Amniotic epithelial cell (primary cell): ENCODE data around the gene A3GALT2.

Source experiments
- DNase-seq: peaks from one replicate; pipeline ENCODE4 v3.0.0-alpha.2; 2010; ENCODE audit warnings: low read depth

The A3GALT2 gene

GRCh38 chr1:33350611-33351280 lies 29.8 kb upstream of the A3GALT2 start:
- DNase-seq, result peak; percentile 62

DNA sequence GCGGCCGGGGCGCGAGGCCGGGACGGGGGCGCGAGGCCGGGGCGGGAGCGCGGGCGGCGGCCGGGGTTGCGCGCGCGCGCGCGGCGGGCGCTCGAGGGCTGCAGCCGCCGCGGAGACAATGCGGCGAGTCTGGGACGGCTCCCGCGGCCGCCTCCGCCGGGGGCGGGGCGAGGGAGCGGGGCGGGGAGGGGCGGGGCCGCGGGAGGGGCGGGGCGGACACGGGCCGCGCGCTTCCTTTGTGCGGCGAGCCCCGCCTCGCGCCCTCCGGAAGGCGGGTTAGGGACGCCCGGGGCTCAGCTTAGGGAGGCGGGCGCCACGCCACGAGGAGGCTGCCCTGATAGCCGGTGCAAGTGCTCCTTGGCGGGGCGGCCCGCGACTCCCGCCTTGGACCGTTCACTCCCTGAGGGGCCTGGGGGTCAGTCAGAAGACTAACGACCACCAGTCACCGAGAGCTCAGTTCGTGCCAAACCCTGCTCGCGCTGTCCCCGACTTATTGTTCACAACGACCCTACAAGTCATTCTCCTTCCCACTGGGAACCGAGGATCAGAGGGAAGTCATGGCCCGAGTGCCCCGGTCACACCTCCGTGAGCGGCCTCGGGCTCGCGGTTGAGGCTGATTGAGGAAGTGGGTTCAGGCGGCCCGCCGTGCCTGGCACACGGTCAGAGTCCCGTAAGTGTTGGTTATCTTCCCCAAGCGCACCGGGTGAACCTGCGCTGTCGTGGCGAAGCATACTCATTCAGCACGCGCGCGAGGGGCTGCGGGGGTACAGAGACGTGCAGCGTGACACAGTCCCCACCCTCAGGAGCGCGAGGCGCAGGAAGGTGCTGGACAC lies 29.1 kb upstream of the A3GALT2 start:
- peak; percentile 68 for DNase-seq

GRCh38 chr1:33349081-33349759 lies 28.3 kb upstream of the A3GALT2 start:
- peak; percentile 58 for DNase-seq

DNA sequence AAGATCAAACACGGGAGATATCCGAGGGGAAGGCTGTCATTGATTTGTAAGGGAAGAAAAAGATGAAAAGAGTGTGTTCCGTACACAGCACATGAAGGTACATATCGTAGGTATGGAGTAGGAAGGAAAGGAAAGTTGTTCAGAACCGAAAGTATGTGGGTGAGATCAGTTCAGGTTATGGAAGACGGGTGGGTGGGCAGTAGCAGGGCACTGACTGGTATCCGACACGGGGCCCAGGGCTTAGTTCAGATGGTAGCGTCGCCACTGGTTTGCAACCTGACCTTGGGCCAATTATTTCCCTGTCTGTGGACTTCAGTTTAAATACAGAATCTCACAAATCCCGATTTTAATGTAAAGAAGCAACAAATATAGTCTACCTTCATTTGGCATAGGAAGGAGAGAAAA lies 27.8 kb upstream of the A3GALT2 start:
- peak; percentile 32 for DNase-seq

GRCh38 chr1:33348194-33348593 lies 27.3 kb upstream of the A3GALT2 start:
- DNase-seq, result peak; percentile 63

DNA sequence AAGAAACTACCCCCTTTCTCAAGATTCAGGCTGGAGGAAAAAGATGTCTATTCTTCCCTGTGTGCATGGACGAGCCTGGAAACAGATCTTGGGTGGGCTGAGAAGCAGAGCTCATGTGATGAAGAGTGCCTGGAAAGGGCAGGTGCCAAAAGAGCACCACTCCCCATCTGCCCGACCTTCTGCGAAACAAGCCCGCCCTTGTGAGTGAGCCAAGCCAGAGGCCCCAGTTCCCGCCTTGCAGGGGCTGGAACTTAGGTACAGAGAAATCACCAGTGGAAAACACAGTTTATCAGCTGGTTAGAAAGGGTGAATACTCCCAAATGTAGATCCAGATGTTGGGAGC lies 26.7 kb upstream of the A3GALT2 start:
- DNase-seq, result peak; percentile 65

DNA sequence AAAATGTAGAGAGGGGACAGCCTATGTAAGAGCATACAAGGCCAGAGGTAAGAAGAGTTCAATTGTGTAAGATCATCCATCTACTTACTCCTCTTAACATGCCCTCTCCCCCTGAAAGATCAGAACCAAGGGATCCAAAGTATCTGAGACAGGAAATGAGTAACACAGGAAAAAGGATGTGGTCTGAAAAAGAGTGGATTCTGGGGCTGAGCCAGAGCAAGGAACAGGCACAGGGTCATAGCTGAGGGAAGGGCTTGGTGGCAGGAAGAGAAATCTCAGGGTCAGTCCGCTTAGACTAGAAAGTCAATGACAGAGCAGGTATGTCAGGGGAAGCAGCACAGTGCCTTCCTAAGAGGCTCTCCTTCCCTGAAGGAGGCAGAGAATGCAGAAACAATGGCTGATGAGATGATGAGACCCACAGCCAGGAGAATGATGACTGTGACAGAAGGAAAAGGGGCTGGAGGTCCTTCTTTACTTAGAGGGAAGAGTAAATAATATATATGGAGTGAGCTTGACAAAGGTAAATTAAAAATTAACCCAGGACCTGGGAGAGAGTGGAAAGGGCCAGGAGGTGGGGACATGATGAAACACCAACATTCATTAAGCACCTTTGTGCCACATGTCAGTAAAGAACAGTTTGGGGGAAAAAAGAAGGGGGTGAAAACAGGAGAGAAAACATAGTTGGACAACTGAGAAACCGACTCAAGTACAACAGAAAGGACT lies 26.2 kb upstream of the A3GALT2 start:
- DNase-seq, result peak; percentile 95

GRCh38 chr1:33346533-33346926 lies 25.6 kb upstream of the A3GALT2 start:
- no peak for DNase-seq

DNA sequence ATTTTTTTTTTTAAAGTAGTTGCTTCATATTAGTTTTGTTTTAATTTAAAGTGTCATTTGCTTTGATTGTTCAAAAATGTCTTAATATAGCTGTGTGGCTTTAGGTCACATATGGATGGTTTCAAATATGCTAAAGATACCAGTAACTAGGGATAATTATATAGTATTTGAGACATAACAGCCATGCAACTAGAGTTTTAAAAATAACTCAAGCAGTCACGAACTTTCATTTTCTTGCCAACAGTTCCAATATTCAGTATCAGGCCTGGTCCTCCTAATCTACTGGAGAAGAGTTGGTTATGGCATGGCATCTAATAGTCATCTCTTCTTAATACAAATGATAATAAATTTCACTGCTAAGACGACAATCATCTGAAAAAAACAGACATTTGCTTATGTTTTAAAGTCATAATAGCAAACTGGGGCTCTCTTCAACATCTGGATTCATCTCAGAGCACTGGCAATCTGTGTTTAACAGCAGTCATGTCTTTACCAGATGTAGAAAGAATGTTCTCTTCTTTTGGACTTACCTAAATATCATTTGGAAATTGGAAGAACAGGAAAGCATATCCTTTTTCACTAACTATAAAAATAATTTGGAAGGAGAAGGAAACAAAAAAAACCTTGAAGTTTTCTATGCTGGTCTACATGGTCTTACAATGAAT lies 24.1 kb upstream of the A3GALT2 start:
- DNase-seq, result peak; percentile 7

GRCh38 chr1:33343539-33343938 lies 22.6 kb upstream of the A3GALT2 start:
- peak; percentile 90 for DNase-seq

DNA sequence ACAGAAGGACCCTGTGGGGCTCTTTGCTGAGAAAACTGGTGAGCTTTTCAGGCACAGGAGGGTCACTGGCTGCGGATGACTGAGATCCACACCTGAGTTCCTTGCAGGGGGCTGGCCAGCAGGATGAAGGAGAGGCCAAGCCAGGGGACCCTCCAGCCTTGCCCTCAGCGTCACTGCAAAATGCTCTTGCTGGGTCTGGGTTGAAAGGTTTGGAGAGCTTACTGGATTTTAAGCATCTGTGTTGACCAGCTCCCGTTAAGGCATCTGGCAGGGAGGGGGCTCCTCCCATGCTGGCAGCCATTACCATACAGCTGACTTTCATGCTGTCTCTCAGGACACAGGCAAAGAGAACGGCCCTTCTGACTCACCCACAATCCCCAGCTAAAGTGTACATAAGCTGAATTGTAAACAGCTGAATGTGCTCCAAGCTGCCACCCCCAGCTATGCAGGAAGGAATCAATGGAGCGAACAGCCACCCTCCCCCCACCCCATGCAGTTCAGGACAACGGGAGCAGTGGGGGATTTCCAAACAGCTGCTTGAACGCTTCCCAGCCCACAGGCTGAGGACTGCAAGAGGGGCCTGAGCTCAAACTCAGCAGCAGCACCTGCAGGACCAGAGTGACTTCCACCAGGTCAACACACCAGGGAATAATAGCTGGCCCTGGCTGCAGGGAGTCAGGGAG lies 21.3 kb upstream of the A3GALT2 start:
- DNase-seq, result peak; percentile 97

GRCh38 chr1:33341190-33341589 lies 20.3 kb upstream of the A3GALT2 start:
- DNase-seq, result peak; percentile 37

DNA sequence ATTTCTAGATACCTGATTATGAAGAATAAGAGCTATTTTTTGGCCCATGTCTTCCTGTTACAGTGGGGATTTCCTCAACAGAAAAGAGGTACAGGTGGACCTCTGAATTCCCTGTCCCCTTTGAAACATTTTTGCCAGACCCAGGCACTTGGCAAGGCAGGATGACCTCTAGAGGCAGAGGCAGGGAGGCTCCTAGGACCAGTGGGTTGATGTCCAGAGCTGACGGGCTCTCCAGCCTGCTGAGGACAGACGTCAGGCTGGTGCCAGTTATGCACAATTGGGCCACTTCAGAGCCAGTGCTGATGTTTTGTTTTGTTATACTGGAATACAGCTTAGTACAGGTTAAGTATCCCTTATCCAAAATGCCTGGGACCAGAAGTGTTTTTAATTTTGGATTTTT lies 18.5 kb upstream of the A3GALT2 start:
- peak; percentile 26 for DNase-seq

GRCh38 chr1:33338440-33339211 lies 17.7 kb upstream of the A3GALT2 start:
- peak; percentile 100 for DNase-seq

- DNase-seq, result peak; percentile 77
Measured at GRCh38 chr1:33338048-33338439, 17.1 kb upstream of the A3GALT2 start.

DNA sequence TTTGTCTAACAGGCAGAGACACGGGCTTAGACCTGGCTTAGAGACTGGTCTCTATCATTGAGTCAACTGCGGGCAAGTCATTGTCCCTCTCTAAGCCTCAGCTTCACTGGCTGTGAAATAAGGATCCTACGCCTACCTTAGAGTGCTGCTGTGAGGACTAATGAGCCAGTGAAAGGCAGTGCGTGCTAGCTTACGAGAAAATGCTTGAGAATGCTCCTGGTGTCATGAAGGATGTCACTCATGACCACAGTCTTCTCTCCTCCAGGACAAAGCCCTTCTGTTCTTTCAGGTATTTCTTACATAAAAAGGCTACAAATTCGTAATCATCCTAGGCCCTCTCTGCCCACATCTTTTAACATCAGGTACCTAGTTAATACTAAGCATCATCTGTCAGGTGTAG lies 16.5 kb upstream of the A3GALT2 start:
- peak; percentile 4 for DNase-seq

- DNase-seq, result no peak
Measured at GRCh38 chr1:33336580-33336979, 15.7 kb upstream of the A3GALT2 start.

DNA sequence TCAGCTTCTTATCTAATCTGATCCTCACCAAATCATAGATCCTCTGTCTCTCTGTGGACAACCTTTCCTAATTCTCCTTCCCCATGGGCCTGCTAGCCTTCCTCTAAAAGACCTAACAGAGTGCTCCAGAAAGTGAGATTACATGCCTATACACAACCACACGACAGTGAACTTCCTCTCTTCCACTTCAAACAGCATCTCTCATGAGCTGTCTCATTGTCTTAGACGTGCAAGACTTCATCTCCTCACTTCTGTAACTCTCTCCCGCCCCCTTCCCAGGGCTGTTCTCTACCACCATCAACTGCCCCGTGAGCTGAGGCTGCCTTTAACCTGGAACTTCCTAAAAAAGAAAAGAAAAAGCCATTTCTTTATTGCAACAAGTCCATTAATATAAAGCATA lies 14.1 kb upstream of the A3GALT2 start:
- peak; percentile 82 for DNase-seq

- DNase-seq, result peak; percentile 89
Measured at GRCh38 chr1:33334081-33334552, 13.2 kb upstream of the A3GALT2 start.

DNA sequence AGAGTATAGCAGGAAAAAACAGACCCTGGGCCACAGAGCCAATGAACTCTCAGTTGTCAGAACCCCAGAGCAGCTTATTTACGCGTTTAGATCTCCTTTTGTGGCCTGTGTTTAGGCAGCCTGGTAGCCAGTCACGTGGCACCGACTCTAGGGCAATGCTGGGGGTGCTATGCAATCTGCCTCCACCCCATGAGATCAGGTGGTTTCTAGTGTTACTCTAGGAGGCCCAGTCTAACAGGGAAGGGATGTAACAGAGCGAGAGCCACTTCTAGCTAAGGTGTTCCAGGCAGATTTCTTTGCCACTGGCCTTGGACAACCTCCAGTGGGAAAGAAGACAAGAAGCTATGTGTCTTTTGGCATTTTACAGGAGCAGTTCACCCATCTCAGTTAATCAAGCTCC lies 12.0 kb upstream of the A3GALT2 start:
- DNase-seq, result no peak
